NAMALWA (cell line): Measurements from ENCODE around the gene BTNL8.
"Not testable (repeated sequence)": the region's sequence is repeated elsewhere in the genome, so short reads cannot be mapped to it uniquely, and the experiment has no call there.

Experiments used
- DNase-seq: peaks from one replicate; pipeline ENCODE4 v3.0.0-alpha.2; 2015; ENCODE audit warnings: low spot score

BTNL8 gene

GRCh38 chr5:180874804-180875582, 24.0 kb upstream of the BTNL8 start:
- DNase-seq, result no peak

- no peak for DNase-seq
Observed at GRCh38 chr5:180875860-180876426, 23.0 kb upstream of the BTNL8 start.

GRCh38 chr5:180885845-180886529, 13.0 kb upstream of the BTNL8 start:
- DNase-seq, result not testable (repeated sequence)

- no peak for DNase-seq
Observed at GRCh38 chr5:180889381-180889780, 9.6 kb upstream of the BTNL8 start.

GRCh38 chr5:180895330-180895729, 3.6 kb upstream of the BTNL8 start:
- not testable (repeated sequence) for DNase-seq

GRCh38 chr5:180900178-180900577, 1.2 kb downstream of the BTNL8 start:
- no peak for DNase-seq

- DNase-seq, result no peak
Observed at GRCh38 chr5:180901319-180902009, 2.5 kb downstream of the BTNL8 start.

- no peak for DNase-seq
Observed at GRCh38 chr5:180908400-180908799, 9.4 kb downstream of the BTNL8 start.

GRCh38 chr5:180908998-180909731, 10.2 kb downstream of the BTNL8 start:
- DNase-seq, result no peak

GRCh38 chr5:180909782-180910181, 10.8 kb downstream of the BTNL8 start:
- DNase-seq, result no peak

- DNase-seq, result no peak
Observed at GRCh38 chr5:180910182-180910581, 11.2 kb downstream of the BTNL8 start.

- DNase-seq, result no peak
Observed at GRCh38 chr5:180910735-180911134, 11.8 kb downstream of the BTNL8 start.

- DNase-seq, result no peak
Observed at GRCh38 chr5:180914646-180915045, 15.7 kb downstream of the BTNL8 start.

- DNase-seq, result no peak
Observed at GRCh38 chr5:180915924-180916323, 17.0 kb downstream of the BTNL8 start.

- DNase-seq, result no peak
Observed at GRCh38 chr5:180918380-180918779, 19.4 kb downstream of the BTNL8 start.

- DNase-seq, result no peak
Observed at GRCh38 chr5:180920710-180921109, 21.8 kb downstream of the BTNL8 start.

GRCh38 chr5:180922932-180923331, 24.0 kb downstream of the BTNL8 start:
- no peak for DNase-seq

- DNase-seq, result no peak
Observed at GRCh38 chr5:180932660-180933059, 33.7 kb downstream of the BTNL8 start.

GRCh38 chr5:180935203-180935602, 36.2 kb downstream of the BTNL8 start:
- DNase-seq, result no peak

GRCh38 chr5:180938294-180938693, 39.3 kb downstream of the BTNL8 start:
- no peak for DNase-seq

- no peak for DNase-seq
Observed at GRCh38 chr5:180950291-180950949, 51.5 kb downstream of the BTNL8 start.
